Peyer's patch (tissue), 4 donors: ENCODE data around the gene PRDM15. TPM values are rescaled to one million over a fixed set of nuclear protein-coding genes. Genes with fewer than 3 reads are reported as not detected.
A peak's percentile ranks its signal among the peaks of the same experiment; 100 is the strongest.

Source experiments
- DNase-seq, 3 donors: peaks; one replicate each; pipeline ENCODE4 v3.0.0-alpha.2; 2017 to 2019
- H3K27ac ChIP-seq, 4 donors: fragments of 200-600 bp; sonication (generic); one replicate each; pipeline ENCODE4 v1.5.1; 2016 to 2019
- H3K27me3 ChIP-seq, 2 donors: fragments of 200-600 bp; sonication (generic); one replicate each; pipeline ENCODE4 v1.5.1; 2019
- H3K36me3 ChIP-seq, 3 donors: fragments of 200-600 bp; sonication (generic); one replicate each; pipeline ENCODE4 v1.5.1; 2016 to 2019
- H3K4me1 ChIP-seq, 4 donors: fragments of 200-600 bp; sonication (generic); one replicate each; pipeline ENCODE4 v1.5.1; 2016 to 2019
- H3K4me3 ChIP-seq, 4 donors: fragments of 200-600 bp; sonication (generic); 1 replicate in 3 of 4; 2 replicates in 1 of 4; pipeline ENCODE4 v1.5.1; 2016 to 2019; ENCODE audit warnings: mild to moderate bottlenecking in 1 of 4
- H3K9me3 ChIP-seq, 4 donors: fragments of 200-600 bp; sonication (generic); one replicate each; pipeline ENCODE4 v1.5.1; 2016 to 2019; ENCODE audit warnings: mild to moderate bottlenecking in 1 of 4
- CTCF ChIP-seq, 6 experiments: fragments of 450-650 bp in 4 of 6; fragments of 200-600 bp in 2 of 6; sonication (generic) in 1 of 6; IDR thresholded peaks; one replicate each; pipeline ENCODE4 v1.5.1; 2017 to 2019; ENCODE audit warnings: antibody characterized with exemption in 6 of 6, mild to moderate bottlenecking in 3 of 6, moderate library complexity in 1 of 6
- POLR2A ChIP-seq, 2 donors: fragments of 450-650 bp; IDR thresholded peaks; one replicate each; pipeline ENCODE4 v1.5.1; 2017; ENCODE audit warnings: antibody characterized with exemption in 2 of 2, mild to moderate bottlenecking in 2 of 2, moderate library complexity in 2 of 2
- total RNA-seq, 4 donors: library from RNA; depleted of rRNA; stranded (reverse); fragments of >200 nt; gene quantifications; one replicate each; pipeline ENCODE4 v1.1.0, GENCODE V29; 2016

The PRDM15 gene
- total RNA-seq, 4 donors from 2014 or later = 9.3 to 47.9 (median 16.9) TPM

GRCh38 chr21:41866274-41866809 is 12.8 kb downstream of the PRDM15 start:
- Histone ChIP-seq H3K36me3 (no peaks in the 10 kb centered on the region), H3K27ac (no peak overlapping the region), H3K27me3 (no peaks in the 10 kb centered on the region), H3K9me3 (no peaks in the 10 kb centered on the region), H3K4me3 (no peak overlapping the region), H3K4me1 (no peaks in the 10 kb centered on the region)
- DNase-seq = no peak
- TF ChIP-seq CTCF (IDR thresholded peaks at IDR 0.05) = no peak
- no peak for TF ChIP-seq POLR2A (IDR thresholded peaks at IDR 0.05)

GRCh38 chr21:41865002-41865777 is 14.0 kb downstream of the PRDM15 start:
- DNase-seq = peak in 1 of 3 donors; percentile 44
- Histone ChIP-seq H3K4me3 (no peak overlapping the region), H3K9me3 (no peaks in the 10 kb centered on the region), H3K27me3 (no peaks in the 10 kb centered on the region), H3K27ac (no peak overlapping the region), H3K36me3 (peaks cover 0 to under 1% (median 0%) of the 10 kb centered on the region in 3 donors), H3K4me1 (no peaks in the 10 kb centered on the region)
- no peak for TF ChIP-seq CTCF (IDR thresholded peaks at IDR 0.05)
- TF ChIP-seq POLR2A (IDR thresholded peaks at IDR 0.05) = no peak

- H3K9me3 ChIP-seq = no peaks in the 10 kb centered on the region
- H3K4me3 ChIP-seq = no peak overlapping the region
- peak in 1 of 3 donors; percentile 34 for DNase-seq
- TF ChIP-seq POLR2A (IDR thresholded peaks at IDR 0.05) = no peak
- no peak for TF ChIP-seq CTCF (IDR thresholded peaks at IDR 0.05)
- H3K36me3 ChIP-seq = peaks cover 0 to 8% (median 0%) of the 10 kb centered on the region in 3 donors
- H3K27me3 ChIP-seq = no peaks in the 10 kb centered on the region
- H3K27ac ChIP-seq = no peak overlapping the region
- H3K4me1 ChIP-seq = no peaks in the 10 kb centered on the region
These were observed 14.7 kb downstream of the PRDM15 start for GRCh38 chr21:41864311-41865001.

- H3K36me3 ChIP-seq = peaks cover 0 to 19% (median 0%) of the 10 kb centered on the region in 3 donors
- no peak overlapping the region for H3K27ac ChIP-seq
- TF ChIP-seq CTCF (IDR thresholded peaks at IDR 0.05) = no peak
- TF ChIP-seq POLR2A (IDR thresholded peaks at IDR 0.05) = no peak
- H3K4me3 ChIP-seq = no peak overlapping the region
- DNase-seq = peak in 1 of 3 donors; percentile 38
- H3K27me3 ChIP-seq = no peaks in the 10 kb centered on the region
- H3K9me3 ChIP-seq = no peaks in the 10 kb centered on the region
- H3K4me1 ChIP-seq = no peaks in the 10 kb centered on the region
These were observed 15.8 kb downstream of the PRDM15 start for GRCh38 chr21:41863439-41863740.

- H3K27ac ChIP-seq = no peak overlapping the region
- no peaks in the 10 kb centered on the region for H3K27me3 ChIP-seq
- peaks cover 0 to 27% (median 0%) of the 10 kb centered on the region in 3 donors for H3K36me3 ChIP-seq
- H3K9me3 ChIP-seq = no peaks in the 10 kb centered on the region
- H3K4me1 ChIP-seq = no peaks in the 10 kb centered on the region
- H3K4me3 ChIP-seq = no peak overlapping the region
- peak in 1 of 3 donors; percentile 44 for DNase-seq
- TF ChIP-seq CTCF (IDR thresholded peaks at IDR 0.05) (no peak), POLR2A (IDR thresholded peaks at IDR 0.05) (no peak)
These were observed 17.2 kb downstream of the PRDM15 start for GRCh38 chr21:41861987-41862386.
